Mucosa of descending colon (tissue), 3 donors: ENCODE data around the gene MRPL49. TPM values are rescaled to one million over a fixed set of nuclear protein-coding genes. Genes with fewer than 3 reads are reported as not detected.

Source experiments
- ATAC-seq: fragments of 200-7000 bp; cut with Tn5 transposase; one replicate; pipeline ENCODE4 v1.9.1; 2020; ENCODE audit warnings: mild to moderate bottlenecking, moderate library complexity
- DNase-seq, 3 donors: peaks; one replicate each; pipeline ENCODE4 v3.0.0-alpha.2; 2020
- H3K36me3 ChIP-seq: fragments of 200-600 bp; one replicate; pipeline ENCODE4 v1.8.0; 2021; ENCODE audit warnings: low read depth, mild to moderate bottlenecking
- H3K4me1 ChIP-seq: fragments of 200-600 bp; one replicate; pipeline ENCODE4 v1.8.0; 2021; ENCODE audit warnings: low read depth, mild to moderate bottlenecking
- H3K4me3 ChIP-seq: fragments of 200-600 bp; one replicate; pipeline ENCODE4 v1.8.0; 2021; ENCODE audit warnings: mild to moderate bottlenecking
- H3K9me3 ChIP-seq: fragments of 200-600 bp; one replicate; pipeline ENCODE4 v1.8.0; 2021; ENCODE audit warnings: mild to moderate bottlenecking
- intact Hi-C, 2 donors: fragments of 100-400 bp; cut with DNase I in 1 of 2; cut with micrococcal nuclease in 1 of 2; formaldehyde crosslinking; loops; one replicate each; pipeline versions ENCODE4 v1.11.0 to v1.11.1; 2022; cut with DNase I, micrococcal nuclease
- total RNA-seq, 3 donors: library from RNA; stranded (reverse); fragmentation: NEBNext Ultra II Directional in 2 of 3; extraction: Animal tissue kit (Norgen Biotek cat#: 25700) in 2 of 3; gene quantifications; one replicate each; pipeline versions ENCODE4 v1.2.1 to v1.2.4, GENCODE V29; 2021 to 2023
- TF ChIP-seq, protein P1 (sequence below): fragments of 200-600 bp; IDR thresholded peaks from one replicate; pipeline ENCODE4 v1.8.0; 2022; ENCODE audit warnings: antibody characterized with exemption, mild to moderate bottlenecking
- donor health status: DM: no; HTN: no; CAD: no; lungs with moderate emphysema.
- donor health status: DM: no; HTN: no; CAD: no.
- donor health status: DM: no; HTN: yes; CAD: no.

Gene MRPL49
- total RNA-seq, 3 donors from 2014 or later = 42.6 to 48.5 (median 45.4) TPM

DNA sequence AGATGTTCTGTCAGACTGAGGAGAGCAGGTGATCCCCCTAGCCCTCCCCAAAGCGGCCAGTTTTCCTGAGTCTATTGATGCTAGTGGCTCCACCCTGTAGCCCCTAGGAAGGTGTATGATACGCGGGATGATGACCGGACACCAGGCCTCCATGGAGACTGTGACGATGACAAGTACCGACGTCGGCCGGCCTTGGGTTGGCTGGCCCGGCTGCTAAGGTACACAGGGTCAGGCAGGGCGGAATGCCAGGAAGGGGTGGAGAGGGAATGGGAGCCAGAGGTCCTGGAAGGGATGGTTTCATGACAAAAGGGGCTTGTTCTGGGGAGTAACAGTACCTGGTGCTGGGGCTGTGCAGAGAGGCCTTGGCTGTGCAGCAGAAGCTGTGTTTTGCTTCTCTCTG lies 34.9 kb upstream of the MRPL49 start:
- H3K4me3 ChIP-seq = no peak overlapping the region
- TF ChIP-seq, protein P1, sequence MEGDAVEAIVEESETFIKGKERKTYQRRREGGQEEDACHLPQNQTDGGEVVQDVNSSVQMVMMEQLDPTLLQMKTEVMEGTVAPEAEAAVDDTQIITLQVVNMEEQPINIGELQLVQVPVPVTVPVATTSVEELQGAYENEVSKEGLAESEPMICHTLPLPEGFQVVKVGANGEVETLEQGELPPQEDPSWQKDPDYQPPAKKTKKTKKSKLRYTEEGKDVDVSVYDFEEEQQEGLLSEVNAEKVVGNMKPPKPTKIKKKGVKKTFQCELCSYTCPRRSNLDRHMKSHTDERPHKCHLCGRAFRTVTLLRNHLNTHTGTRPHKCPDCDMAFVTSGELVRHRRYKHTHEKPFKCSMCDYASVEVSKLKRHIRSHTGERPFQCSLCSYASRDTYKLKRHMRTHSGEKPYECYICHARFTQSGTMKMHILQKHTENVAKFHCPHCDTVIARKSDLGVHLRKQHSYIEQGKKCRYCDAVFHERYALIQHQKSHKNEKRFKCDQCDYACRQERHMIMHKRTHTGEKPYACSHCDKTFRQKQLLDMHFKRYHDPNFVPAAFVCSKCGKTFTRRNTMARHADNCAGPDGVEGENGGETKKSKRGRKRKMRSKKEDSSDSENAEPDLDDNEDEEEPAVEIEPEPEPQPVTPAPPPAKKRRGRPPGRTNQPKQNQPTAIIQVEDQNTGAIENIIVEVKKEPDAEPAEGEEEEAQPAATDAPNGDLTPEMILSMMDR = no peak
- ATAC-seq = no peak
- intact Hi-C loops = no loop called here
- H3K9me3 ChIP-seq = no peaks in the 10 kb centered on the region
- no peak for DNase-seq
- peaks cover 16% of the 10 kb centered on the region for H3K4me1 ChIP-seq
- peaks cover 11% of the 10 kb centered on the region for H3K36me3 ChIP-seq

DNA sequence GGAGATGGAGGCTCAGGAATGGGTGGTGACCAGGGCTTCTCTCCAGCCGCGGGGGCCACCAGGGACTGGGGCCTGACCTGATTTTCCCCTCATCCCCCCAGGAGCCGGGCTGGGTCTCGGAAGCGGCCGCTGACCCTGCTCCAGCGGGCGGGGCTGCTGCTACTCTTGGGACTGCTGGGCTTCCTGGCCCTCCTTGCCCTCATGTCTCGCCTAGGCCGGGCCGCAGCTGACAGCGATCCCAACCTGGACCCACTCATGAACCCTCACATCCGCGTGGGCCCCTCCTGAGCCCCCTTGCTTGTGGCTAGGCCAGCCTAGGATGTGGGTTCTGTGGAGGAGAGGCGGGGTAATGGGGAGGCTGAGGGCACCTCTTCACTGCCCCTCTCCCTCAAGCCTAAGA lies 34.3 kb upstream of the MRPL49 start:
- TF ChIP-seq, protein P1 = no peak
- ATAC-seq (no peak), DNase-seq (no peak)
- H3K4me1 ChIP-seq = peaks cover 16% of the 10 kb centered on the region
- no peak overlapping the region for H3K4me3 ChIP-seq
- H3K9me3 ChIP-seq = no peaks in the 10 kb centered on the region
- intact Hi-C loops = no loop called here
- H3K36me3 ChIP-seq = peaks cover 11% of the 10 kb centered on the region

DNA sequence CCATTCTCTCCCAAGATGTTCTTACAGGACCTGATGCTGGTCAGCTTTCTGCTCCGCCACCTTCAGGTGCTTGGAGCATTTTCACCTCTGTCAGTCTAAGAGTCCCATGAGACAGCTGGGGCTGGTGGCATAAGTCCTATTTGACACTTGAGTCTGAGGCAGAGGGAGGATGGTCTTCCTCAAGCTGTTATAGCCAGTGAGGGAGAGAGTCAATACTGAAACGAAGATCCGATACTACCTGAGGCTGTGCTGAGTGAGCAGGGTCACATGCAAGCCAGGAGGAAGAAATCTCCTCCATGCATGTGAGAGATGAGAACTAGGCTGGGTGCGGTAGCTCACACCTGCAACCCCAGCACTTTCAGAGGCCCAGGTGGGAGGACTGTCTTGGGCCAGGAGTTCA lies 32.5 kb upstream of the MRPL49 start:
- DNase-seq (no peak), ATAC-seq (no peak)
- Histone ChIP-seq H3K4me1 (peaks cover 8% of the 10 kb centered on the region), H3K36me3 (peaks cover 11% of the 10 kb centered on the region), H3K9me3 (no peaks in the 10 kb centered on the region), H3K4me3 (no peak overlapping the region)
- TF ChIP-seq, protein P1 = no peak
- intact Hi-C loops = no loop called here

DNA sequence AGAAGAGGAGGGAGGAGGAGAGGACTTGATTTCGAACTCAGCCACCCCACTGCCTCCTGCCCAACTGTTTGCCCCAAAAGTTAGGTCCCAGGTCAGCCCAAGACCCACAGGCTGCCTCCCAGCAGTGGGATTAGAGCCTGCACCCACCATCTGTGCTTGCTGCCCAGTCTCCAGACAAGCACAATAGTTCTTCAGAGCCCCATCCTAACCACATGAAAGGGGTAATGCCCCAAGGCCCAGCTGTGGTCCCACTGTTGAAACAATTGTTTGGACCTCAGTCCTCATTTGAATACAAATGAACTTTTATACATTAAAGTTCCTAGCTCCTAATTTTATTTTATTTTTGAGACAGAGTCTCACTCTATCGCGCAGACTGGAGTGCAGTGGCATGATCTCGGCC lies 31.5 kb upstream of the MRPL49 start:
- intact Hi-C loops = no loop called here

DNA sequence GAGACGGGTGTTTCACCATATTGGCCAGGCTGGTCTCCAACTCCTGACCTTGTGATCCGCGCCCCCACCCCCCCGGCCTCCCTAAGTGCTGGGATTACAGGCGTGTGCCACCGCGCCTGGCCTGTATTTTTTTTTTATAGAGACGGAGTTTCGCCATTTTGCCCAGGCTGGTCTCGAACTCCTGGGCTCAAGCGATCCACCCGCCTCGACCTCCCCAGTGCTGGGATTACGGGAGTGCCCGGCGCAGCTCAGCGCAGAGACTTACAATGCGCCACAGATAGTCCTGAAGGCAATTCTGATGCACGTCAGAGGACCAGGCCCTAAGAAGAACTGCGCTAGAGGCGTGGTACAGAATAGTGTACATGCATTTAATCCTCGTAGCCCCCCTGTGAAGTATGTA lies 26.7 kb upstream of the MRPL49 start:
- intact Hi-C loops = no loop called here
- DNase-seq = no peak
- Histone ChIP-seq H3K9me3 (no peaks in the 10 kb centered on the region), H3K4me3 (no peak overlapping the region), H3K36me3 (no peaks in the 10 kb centered on the region), H3K4me1 (peaks cover 17% of the 10 kb centered on the region)
- no peak for ATAC-seq
- TF ChIP-seq, protein P1 = no peak

More for the DNA sequence above, 31.5 kb upstream of the MRPL49 start:
- H3K36me3 ChIP-seq = peaks cover 11% of the 10 kb centered on the region
- TF ChIP-seq, protein P1 = no peak
- H3K9me3 ChIP-seq = no peaks in the 10 kb centered on the region
- no peak for ATAC-seq
- peaks cover 1% of the 10 kb centered on the region for H3K4me1 ChIP-seq
- no peak for DNase-seq
- H3K4me3 ChIP-seq = no peak overlapping the region
